Retina (tissue), 1 donor: Measurements from ENCODE around the gene FXYD4.

Experiments
- DNase-seq: peaks from one replicate; pipeline ENCODE4 v3.0.0-alpha.2; 2016

The FXYD4 gene

GRCh38 chr10:43398939-43399319, 27.5 kb downstream of the FXYD4 start:
- no peak for DNase-seq

GRCh38 chr10:43399320-43400310, 28.2 kb downstream of the FXYD4 start:
- DNase-seq = no peak

- DNase-seq = no peak
Observed at GRCh38 chr10:43401627-43402026, 30.2 kb downstream of the FXYD4 start.

DNA sequence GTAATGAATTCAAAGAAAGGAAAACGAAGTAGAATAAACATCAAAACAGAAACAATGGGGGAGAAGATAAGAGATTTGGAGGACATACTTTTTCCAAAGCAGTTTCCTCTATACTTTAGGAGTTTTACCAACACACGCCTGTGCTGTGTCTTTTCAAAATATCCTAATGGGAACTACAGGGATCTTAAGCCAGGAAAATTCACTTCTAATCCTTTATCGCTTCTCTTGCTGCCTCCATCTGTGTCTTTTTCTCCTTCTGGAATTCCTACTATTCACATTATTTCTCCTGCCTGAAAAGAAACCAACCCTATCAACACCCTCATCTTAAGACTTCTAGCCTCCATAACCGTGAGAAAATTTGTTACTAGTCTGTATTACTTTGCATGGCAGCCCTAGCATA, 30.7 kb downstream of the FXYD4 start:
- no peak for DNase-seq

- DNase-seq = no peak
Observed at GRCh38 chr10:43402880-43403452, 31.5 kb downstream of the FXYD4 start.

DNA sequence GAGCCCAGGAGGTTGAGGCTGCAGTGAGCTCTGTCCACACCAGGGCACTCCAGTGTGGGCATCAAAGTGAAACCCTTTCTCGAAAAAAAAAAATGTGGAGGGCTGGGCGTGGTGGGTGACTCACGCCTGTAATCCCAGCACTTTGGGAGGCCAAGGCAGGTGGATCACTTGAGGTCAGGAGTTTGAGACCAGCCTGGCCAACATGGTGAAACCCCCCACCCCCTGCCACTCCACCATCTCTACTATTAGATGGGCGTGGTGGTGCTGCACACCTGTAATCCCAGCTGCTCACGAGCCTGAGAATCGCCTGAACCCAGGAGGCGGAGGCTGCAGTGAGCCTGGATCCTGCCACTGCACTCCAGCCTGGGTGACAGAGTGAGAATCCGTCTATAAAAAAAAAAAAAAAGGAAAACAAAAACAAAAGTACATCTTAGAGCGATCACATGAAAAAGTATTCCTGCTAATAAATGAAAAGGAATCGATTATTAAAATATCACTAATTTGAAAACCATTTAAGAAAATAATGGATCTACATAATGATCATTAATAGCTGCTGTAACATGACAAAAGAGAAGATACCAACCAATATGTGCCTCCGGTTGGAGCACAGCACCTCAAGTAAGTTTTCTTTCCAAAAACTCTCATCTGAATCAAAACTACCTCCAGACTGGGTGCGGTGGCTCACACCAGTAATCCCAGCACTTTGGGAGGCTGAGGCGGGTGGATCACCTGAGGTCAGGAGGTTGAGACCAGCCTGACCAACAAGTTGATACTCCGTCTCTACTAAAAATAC, 32.7 kb downstream of the FXYD4 start:
- DNase-seq = no peak

DNA sequence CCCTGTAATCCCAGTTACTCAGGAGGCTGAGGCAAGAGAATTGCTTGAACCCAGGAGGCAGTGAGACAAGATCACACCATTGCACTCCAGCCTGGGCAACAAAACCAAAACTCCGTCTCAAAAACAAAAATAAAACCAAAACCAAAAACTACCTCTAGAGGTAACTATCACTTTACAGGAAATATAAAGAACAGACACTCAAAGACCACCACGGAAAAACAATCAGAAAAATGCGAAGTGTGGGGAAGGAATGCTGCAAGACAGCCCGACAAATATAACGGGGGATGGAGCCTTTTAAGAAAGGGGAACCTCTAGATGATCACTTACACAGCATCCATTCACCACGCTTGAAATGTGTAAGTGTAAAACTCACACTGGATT, 33.3 kb downstream of the FXYD4 start:
- DNase-seq = no peak

DNA sequence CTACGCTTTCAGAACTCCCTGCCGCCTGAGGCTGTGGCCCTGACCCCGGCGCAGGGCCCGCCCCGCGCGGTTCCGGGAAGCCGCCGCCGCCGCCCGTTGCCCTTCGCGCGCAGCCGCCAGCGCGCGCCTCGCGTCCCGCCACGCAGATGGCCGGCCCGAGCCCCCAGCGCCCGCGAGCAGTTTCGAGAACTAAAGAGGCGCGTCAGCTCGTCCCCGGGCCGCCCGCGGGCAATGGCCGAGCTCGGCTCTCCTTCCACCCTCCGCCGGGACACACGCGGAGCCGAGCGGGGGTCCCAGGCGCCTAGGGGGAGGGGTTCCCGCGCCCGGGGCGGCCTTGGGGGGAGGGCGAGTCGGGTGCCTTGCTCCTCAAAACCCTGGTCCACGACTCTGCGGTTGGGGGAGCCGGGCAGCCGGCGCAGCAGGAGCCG, 35.7 kb downstream of the FXYD4 start:
- DNase-seq = peak; percentile 60

- peak; percentile 88 for DNase-seq
Observed at GRCh38 chr10:43407576-43408330, 36.3 kb downstream of the FXYD4 start.

GRCh38 chr10:43408331-43408709, 36.9 kb downstream of the FXYD4 start:
- DNase-seq = no peak

- DNase-seq = peak; percentile 99
Observed at GRCh38 chr10:43408710-43409384, 37.4 kb downstream of the FXYD4 start, which contains the start of gene HNRNPF. TSS of gene HNRNPF (minus strand) at chr10:43409186. CDS start at chr10:43387884, 21,302 bp downstream.

DNA sequence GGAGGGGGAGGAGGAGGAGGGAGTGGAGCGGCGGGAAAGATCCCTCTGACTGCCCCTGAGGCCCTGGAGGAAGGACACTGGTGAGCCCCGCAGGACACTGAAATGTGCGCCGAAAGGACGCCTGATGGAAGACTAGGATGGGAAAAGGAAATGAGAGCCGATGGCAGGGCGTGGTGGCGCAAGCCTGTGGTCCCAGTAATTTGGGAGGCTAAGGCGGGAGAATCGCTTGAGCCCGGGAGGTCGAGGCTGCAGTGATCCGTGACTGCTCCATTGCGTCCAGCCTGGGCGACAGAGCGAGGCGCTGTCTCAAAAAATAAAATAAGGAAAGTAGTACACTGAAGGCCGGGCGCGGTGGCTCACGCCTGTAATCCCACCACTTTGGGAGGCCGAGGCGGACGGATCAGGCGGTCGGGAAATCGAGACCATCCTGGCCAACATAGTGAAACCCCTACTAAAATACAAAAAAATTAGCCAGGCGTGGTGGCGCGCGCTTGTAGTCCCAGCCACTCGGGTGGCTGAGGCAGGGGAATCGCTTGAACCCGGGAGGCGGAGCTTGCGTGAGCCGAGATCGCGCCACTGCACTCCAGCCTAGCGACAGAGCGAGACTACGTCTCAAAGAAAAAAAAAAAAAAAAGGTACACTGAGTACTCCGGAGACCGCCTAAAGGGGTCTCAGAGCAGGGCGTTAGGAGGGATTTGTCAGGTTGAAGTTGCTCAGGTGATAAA, 38.1 kb downstream of the FXYD4 start:
- peak; percentile 87 for DNase-seq

DNA sequence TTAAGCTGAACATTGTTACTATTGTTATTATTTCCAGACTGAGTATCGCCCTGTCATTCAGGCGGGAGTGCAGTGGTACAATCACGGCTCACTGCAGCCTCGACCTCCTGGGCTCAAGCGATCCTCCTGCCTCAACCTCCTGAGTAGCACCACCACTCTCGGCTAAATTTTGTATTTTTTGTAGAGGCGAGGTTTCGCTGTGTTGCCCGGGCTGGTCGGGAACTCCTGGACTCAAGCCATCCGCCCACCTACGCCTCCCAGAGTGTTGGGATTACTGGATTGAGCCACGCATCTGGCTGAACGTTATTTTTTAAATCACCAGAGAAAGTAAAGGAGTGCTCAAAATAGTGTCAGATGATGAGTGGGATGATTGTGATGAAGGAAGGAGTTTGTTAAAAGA, 38.9 kb downstream of the FXYD4 start:
- DNase-seq = no peak

- DNase-seq = no peak
Observed at GRCh38 chr10:43411536-43411935, 40.1 kb downstream of the FXYD4 start.

DNA sequence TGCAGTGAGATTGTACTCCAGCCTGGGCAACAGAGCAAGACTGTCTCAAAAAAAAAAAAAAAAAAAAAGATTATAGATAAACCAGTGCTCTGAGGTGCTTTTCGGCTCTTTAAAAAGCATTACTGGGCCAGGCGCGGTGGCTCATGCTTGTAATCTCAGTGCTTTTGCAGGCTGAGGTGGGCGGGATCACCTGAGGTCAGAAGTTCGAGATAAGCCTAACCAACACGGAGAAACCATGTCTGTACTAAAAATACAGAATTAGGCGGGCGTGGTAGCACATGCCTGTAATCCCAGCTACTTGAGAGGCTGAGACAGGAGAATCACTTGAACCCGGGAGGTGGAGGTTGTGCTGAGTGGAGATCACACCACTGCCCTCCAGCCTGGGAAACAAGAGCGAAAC, 44.1 kb downstream of the FXYD4 start:
- no peak for DNase-seq

DNA sequence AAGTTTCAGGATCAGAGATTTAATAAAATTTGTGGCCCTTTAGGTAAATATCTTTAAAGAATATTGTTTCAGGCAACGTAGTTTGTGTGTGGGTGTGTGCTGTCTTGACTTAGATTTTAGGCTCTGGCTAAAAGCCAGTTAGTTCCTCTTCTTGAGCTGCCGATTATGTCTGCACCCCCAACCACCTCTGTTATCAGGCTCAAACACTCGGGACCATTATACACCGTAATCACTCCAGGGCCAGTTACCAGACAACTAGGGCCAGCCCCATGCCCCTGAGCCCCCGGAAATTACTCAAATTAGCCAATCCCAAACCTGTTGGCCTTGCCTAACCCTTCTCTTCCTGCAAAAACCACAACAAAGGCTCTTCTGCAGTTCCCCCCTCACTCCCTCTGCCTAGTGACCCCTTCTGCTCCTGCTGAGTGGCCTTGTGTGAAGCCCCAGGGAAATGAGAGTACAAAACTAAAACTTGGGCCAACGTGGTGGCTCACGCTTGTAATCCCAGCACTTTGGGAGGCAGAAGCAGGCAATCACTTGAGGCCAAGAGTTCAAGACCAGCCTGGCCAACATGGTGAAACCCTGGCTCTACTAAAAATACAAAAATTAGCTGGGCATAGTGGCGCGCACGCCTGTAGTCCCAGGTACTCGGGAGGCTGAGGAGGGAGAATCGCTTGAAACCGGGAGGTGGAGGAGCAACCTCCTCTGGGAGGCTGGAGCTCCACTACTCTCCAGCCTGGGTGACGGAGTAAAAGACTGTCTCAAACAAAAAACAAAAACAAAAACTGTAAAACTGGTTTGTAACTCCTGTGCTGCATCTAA, 46.7 kb downstream of the FXYD4 start:
- no peak for DNase-seq

- no peak for DNase-seq
Observed at GRCh38 chr10:43419997-43420368, 48.5 kb downstream of the FXYD4 start.

- DNase-seq = peak; percentile 91
Observed at GRCh38 chr10:43420369-43421200, 49.1 kb downstream of the FXYD4 start.

- no peak for DNase-seq
Observed at GRCh38 chr10:43421201-43421507, 49.7 kb downstream of the FXYD4 start.

DNA sequence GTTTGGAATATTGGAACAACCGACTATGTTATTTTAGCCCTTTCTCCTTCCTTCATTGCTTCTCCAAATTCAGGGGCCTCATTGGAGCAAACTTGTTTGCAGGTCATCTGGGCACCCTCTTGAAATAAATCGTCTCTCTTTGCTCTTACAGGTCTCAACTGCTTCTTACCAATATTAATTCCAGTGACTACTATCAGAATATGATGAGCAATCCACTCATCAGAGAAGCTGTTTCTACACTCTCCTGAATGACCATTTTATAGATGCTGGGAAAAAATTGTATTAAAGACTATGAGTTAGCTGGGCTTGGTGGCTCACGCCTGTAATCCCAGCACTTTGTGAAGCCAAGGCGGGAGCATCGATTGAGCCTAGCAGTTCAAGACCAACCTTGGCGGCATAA, 50.1 kb downstream of the FXYD4 start:
- no peak for DNase-seq
